HG02798 (cell line): ENCODE measurements around the gene SPTLC3.

Experiments used
- ATAC-seq: cut with Tn5 transposase; IDR thresholded peaks from one replicate; pipeline ENCODE4 v1.9.1; 2021; ENCODE audit warnings: mild to moderate bottlenecking; ENCODE audit not compliant: unreplicated experiment, poor library complexity

Gene SPTLC3

GRCh38 chr20:12984069-12984765 lies 24.6 kb upstream of the SPTLC3 start:
- no peak for ATAC-seq

DNA sequence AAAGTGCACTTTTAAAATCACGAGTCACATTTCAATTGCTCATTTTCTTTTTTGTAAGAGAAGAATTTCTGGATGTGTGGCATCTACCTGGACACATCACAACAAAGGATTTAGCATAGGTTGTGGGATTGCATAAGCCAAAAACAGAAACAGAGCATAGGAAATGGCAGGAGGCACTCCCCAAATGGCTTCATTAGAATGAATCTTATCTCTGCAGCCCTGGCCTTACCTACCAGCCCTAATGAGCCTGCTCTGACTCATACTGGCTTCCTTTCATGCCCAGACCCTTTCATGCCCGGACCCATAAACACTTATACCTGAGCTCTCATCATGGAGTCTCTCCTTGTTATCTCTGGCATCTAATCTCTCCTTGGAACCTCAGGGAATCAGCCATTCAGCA lies 23.9 kb upstream of the SPTLC3 start:
- ATAC-seq, result no peak

DNA sequence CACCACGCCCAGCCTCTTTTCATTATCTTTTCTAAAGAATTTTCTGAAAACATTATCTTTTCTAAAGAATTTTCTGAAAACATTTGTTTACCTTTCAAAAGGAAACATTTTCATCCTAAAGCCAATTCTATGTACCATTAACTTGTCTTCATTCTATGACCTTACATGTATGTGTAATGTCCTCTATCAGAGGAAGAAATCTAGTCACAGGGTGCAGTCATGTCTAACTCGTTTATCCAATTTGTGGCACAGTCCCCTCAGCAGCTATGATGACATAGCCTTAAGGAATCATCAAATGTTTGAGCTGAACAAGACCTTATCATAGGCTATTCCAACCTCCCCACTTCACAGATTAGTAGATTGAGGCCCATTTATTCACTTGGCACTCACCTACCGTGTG lies 21.5 kb upstream of the SPTLC3 start:
- no peak for ATAC-seq

- no peak for ATAC-seq
Observed at GRCh38 chr20:12989586-12990115, 19.1 kb upstream of the SPTLC3 start.

GRCh38 chr20:12997128-12997655 lies 11.6 kb upstream of the SPTLC3 start:
- ATAC-seq, result no peak

DNA sequence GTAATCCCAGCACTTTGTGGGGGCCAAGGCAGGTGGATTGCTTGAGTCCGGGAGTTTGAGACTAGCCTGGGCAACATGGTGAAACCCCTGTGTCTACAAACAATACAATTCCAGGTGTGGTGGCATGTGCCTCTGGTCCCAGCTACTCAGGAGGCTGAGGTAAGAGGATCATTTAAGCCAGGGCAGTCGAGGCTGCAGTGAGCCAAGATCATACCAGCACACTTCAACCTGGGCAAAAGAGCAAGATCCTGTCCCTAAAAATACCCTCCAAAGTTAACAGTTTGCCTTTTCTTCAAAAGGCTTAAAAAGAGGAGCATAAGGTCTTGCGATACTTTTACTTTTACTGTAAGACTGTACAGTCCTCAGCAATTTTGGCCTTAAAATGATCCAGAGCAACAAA lies 10.7 kb upstream of the SPTLC3 start:
- ATAC-seq, result no peak

- no peak for ATAC-seq
Observed at GRCh38 chr20:12999201-12999600, 9.6 kb upstream of the SPTLC3 start.

DNA sequence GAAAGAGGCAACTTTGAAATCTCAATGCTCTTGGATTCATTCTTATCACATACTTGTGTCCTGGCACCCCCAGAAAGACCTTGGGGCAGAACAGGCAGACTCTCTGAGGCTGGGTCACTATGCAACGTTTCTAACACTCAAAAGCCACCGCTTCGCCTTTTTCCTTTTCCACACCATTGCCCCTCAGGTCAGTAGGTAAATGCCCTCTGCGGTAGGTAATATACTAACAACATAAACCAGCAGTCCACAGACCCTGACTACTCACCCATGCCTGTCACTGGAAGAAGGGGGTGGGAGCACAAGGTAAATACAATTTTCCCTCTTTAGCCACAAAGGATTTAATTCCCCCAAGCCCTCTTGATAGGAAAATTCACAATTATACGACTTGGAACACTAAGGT lies 6.5 kb upstream of the SPTLC3 start:
- no peak for ATAC-seq

GRCh38 chr20:13006825-13007224 lies 1.9 kb upstream of the SPTLC3 start:
- no peak for ATAC-seq

- ATAC-seq, result no peak
Observed at GRCh38 chr20:13007596-13007995, 1.2 kb upstream of the SPTLC3 start.

GRCh38 chr20:13009682-13010406 lies 1.1 kb downstream of the SPTLC3 start:
- peak; percentile 93 for ATAC-seq

GRCh38 chr20:13012886-13013285 lies 4.1 kb downstream of the SPTLC3 start:
- no peak for ATAC-seq

- no peak for ATAC-seq
Observed at GRCh38 chr20:13013411-13013810, 4.6 kb downstream of the SPTLC3 start.

GRCh38 chr20:13017235-13017634 lies 8.5 kb downstream of the SPTLC3 start:
- ATAC-seq, result no peak

- no peak for ATAC-seq
Observed at GRCh38 chr20:13017883-13018535, 9.2 kb downstream of the SPTLC3 start.

DNA sequence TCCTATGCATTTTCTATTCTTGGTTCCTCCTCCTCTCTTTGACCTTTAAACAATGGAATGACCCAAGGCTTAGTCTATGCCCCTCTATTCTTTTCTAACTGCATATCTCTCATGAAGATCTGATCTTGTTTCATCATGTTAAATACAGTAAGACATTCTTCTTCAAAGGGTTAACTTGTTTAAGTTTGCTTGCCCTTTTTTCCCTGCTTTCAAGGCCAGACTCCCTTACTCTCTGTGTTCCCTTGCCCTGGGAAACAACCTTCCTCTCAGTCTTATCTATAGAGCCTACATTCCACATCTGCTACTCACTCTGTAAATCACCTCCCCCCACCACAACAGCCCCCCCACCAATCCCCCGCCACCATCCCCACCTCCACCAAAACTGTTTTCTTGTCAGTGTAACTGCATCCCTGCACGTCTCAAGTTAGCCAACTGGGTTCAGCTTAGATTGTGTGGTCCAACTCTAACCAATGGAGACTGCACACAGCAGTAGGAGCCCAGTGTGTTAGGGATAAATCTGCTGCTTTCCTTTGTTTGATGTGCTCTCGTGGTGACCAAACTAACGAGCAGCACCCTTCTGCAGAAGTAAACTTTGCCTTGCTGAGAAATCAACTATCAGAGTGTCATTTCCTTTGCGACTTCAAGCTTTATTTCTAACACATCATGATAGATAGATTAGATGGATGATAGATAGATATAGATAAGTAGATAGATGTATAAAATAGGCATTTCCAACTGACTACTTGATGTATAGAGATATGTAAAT lies 12.6 kb downstream of the SPTLC3 start:
- no peak for ATAC-seq

DNA sequence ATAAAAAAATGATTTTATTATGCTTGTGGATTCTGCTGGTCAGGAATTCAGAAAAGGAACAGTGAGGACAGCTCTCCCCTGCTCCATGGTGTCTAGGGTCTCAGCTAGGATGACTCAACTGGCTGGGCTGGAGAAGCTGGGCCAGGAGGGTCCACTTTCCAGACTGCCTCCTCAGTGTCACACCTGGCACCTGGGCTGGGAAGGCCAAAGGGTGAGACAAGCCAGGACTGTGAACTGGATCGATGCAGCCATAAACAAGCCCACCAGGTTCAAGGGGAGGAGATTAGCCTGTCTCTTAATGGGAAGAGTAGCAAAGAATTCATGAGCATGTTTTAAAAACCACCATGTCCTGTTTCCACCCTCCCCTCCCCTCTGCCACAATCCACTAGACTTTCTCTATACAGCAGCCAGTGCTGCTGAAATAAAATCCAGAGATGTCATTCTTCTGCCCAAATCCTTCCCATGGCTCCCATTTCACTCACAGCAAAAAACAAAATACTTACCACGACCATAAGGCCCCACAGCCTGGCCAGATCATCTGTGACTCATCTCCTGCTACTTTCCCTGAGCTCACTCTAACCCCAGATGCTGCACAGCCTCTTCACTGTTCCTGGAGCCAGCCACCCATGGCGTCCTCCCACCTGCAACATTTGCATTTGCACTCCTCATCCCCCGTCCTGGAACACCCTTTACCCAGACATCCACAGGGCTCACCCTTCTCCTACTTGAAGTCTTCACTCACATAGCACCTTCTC lies 13.8 kb downstream of the SPTLC3 start:
- ATAC-seq, result no peak

GRCh38 chr20:13024596-13024995 lies 15.8 kb downstream of the SPTLC3 start:
- ATAC-seq, result no peak

DNA sequence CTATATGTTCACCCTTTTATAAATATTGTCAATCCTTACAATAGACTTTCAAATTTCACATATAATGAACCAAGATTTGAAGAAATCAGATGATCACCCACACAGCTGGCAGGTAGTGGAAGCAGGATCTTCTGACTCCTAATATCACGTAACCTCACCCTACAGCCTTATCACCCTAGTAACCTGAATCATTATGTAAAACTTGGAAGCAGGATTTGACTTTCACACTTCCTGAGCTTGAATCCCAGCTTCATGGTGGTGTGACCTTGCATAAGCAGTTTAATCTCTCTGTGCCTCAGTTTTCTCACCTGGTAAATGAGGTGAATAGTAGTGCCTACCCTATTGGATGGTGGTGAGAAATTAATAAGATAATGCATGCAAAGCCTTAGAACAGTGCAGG lies 16.4 kb downstream of the SPTLC3 start:
- no peak for ATAC-seq

- ATAC-seq, result no peak
Observed at GRCh38 chr20:13028001-13028400, 19.2 kb downstream of the SPTLC3 start.
